HEK293 (cell line): ENCODE data around the gene CORO6.
A peak's percentile ranks its signal among the peaks of the same experiment; 100 is the strongest.

ENCODE experiments used
- CTCF ChIA-PET: fragments of 350-600 bp; formaldehyde crosslinking; extraction: SDS; loops from one replicate; lab custom pipeline; 2021; ENCODE audit warnings: antibody characterized with exemption; lab: Yijun Ruan, JAX
- POLR2A ChIA-PET: fragments of 300-600 bp; formaldehyde crosslinking; extraction: SDS; loops from one replicate; lab custom pipeline; 2020; ENCODE audit warnings: antibody characterized with exemption, inconsistent platforms; lab: Yijun Ruan, JAX
- H3K27ac ChIP-seq: fragments of 200-500 bp; sonication (Bioruptor generic); 2 replicates; pipeline ENCODE4 v1.5.1; 2014; ENCODE audit warnings: low read depth, low read length, control low read depth, inconsistent platforms; ENCODE audit errors: extremely low read depth
- H3K36me3 ChIP-seq, 2 experiments: fragments of 200-500 bp in 1 of 2; sonication (Bioruptor generic) in 1 of 2; 1 replicate in 1 of 2; 2 replicates in 1 of 2; pipeline ENCODE4 v1.5.1; 2014 to 2017; ENCODE audit warnings: inconsistent platforms in 2 of 2, low read length in 2 of 2; ENCODE audit not compliant: control insufficient read depth in 2 of 2, insufficient read depth in 1 of 2
- H3K4me1 ChIP-seq: fragments of 200-500 bp; sonication (Bioruptor generic); 2 replicates; pipeline ENCODE4 v1.5.1; 2014; ENCODE audit warnings: mild to moderate bottlenecking, low read length, inconsistent platforms; ENCODE audit not compliant: control insufficient read depth, insufficient read depth
- H3K4me3 ChIP-seq: 2 replicates; pipeline ENCODE4 v1.5.1; 2011; ENCODE audit warnings: low read depth, mild to moderate bottlenecking, control low read depth, low read length, moderate library complexity
- H3K9me3 ChIP-seq: fragments of 200-500 bp; sonication (Bioruptor generic); 2 replicates; pipeline ENCODE4 v1.5.1; 2014; ENCODE audit warnings: low read depth, low read length, inconsistent platforms; ENCODE audit not compliant: control insufficient read depth, insufficient read depth
- GLIS1 ChIP-seq: fragments of 450-650 bp; formaldehyde crosslinking; IDR thresholded peaks from 2 replicates; pipeline ENCODE4 v1.5.1; 2016; ENCODE audit warnings: missing biosample characterization, missing genetic modification characterization
- MEIS1 ChIP-seq: sonication (generic); formaldehyde crosslinking; IDR thresholded peaks from 2 replicates; pipeline ENCODE4 v1.8.1; 2022; ENCODE audit warnings: missing genetic modification reagents, mild to moderate bottlenecking, borderline replicate concordance
- SCRT2 ChIP-seq: fragments of 450-650 bp; formaldehyde crosslinking; IDR thresholded peaks from 2 replicates; pipeline ENCODE4 v1.5.1; 2016; ENCODE audit warnings: missing biosample characterization, missing genetic modification characterization
- ZNF112 ChIP-seq: fragments of 450-650 bp; formaldehyde crosslinking; IDR thresholded peaks from 2 replicates; pipeline ENCODE4 v1.5.0; 2017; ENCODE audit warnings: missing biosample characterization, missing genetic modification characterization
- ZNF324 ChIP-seq: fragments of 450-650 bp; formaldehyde crosslinking; IDR thresholded peaks from 2 replicates; pipeline ENCODE4 v1.5.1; 2016; ENCODE audit warnings: missing biosample characterization, missing genetic modification characterization
- ZNF335 ChIP-seq: fragments of 450-650 bp; formaldehyde crosslinking; conservative IDR thresholded peaks from 2 replicates; pipeline ENCODE4 v1.5.1; 2016; ENCODE audit warnings: missing biosample characterization, missing genetic modification characterization
- ZNF366 ChIP-seq: fragments of 450-650 bp; formaldehyde crosslinking; conservative IDR thresholded peaks from 2 replicates; pipeline ENCODE4 v1.5.1; 2016; ENCODE audit warnings: missing biosample characterization, missing genetic modification characterization
- ZNF629 ChIP-seq: fragments of 450-650 bp; formaldehyde crosslinking; IDR thresholded peaks from 2 replicates; pipeline ENCODE4 v1.5.1; 2017; ENCODE audit warnings: missing biosample characterization, missing genetic modification characterization
- ZNF76 ChIP-seq: fragments of 450-650 bp; formaldehyde crosslinking; IDR thresholded peaks from 2 replicates; pipeline ENCODE4; 2016; ENCODE audit warnings: low read depth, missing biosample characterization, missing genetic modification characterization, borderline replicate concordance
- TF ChIP-seq, protein P1 (sequence below): fragments of 450-650 bp; formaldehyde crosslinking; IDR thresholded peaks from 2 replicates; pipeline ENCODE4 v1.5.1; 2016; ENCODE audit warnings: missing biosample characterization, missing genetic modification characterization, low read depth
- TF ChIP-seq, protein P2 (sequence below): fragments of 450-650 bp; formaldehyde crosslinking; IDR thresholded peaks from 2 replicates; pipeline ENCODE4 v1.5.1; 2016; ENCODE audit warnings: missing biosample characterization, missing genetic modification characterization
- TF ChIP-seq, protein P3 (sequence below): fragments of 450-650 bp; formaldehyde crosslinking; IDR thresholded peaks from 2 replicates; pipeline ENCODE4; 2016; ENCODE audit warnings: missing biosample characterization, missing genetic modification characterization
- TF ChIP-seq, protein P4 (sequence below): fragments of 450-650 bp; formaldehyde crosslinking; IDR thresholded peaks from 2 replicates; pipeline ENCODE4 v1.5.1; 2016; ENCODE audit warnings: missing biosample characterization, missing genetic modification characterization
- TF ChIP-seq, protein P5 (sequence below): fragments of 450-650 bp; formaldehyde crosslinking; IDR thresholded peaks from 2 replicates; pipeline ENCODE4 v1.5.1; 2016; ENCODE audit warnings: missing biosample characterization, missing genetic modification characterization
- TF ChIP-seq, protein P6 (sequence below): fragments of 450-650 bp; formaldehyde crosslinking; IDR thresholded peaks from 2 replicates; pipeline ENCODE4 v1.5.1; 2016; ENCODE audit warnings: missing biosample characterization, missing genetic modification characterization
- TF ChIP-seq, protein P7 (sequence below): fragments of 450-650 bp; formaldehyde crosslinking; IDR thresholded peaks from 2 replicates; pipeline ENCODE4 v1.5.1; 2017; ENCODE audit warnings: missing biosample characterization, missing genetic modification characterization
- TF ChIP-seq, protein P8 (sequence below): fragments of 450-650 bp; formaldehyde crosslinking; IDR thresholded peaks from 2 replicates; pipeline ENCODE4 v1.5.1; 2016; ENCODE audit warnings: missing biosample characterization, missing genetic modification characterization

The CORO6 gene

DNA sequence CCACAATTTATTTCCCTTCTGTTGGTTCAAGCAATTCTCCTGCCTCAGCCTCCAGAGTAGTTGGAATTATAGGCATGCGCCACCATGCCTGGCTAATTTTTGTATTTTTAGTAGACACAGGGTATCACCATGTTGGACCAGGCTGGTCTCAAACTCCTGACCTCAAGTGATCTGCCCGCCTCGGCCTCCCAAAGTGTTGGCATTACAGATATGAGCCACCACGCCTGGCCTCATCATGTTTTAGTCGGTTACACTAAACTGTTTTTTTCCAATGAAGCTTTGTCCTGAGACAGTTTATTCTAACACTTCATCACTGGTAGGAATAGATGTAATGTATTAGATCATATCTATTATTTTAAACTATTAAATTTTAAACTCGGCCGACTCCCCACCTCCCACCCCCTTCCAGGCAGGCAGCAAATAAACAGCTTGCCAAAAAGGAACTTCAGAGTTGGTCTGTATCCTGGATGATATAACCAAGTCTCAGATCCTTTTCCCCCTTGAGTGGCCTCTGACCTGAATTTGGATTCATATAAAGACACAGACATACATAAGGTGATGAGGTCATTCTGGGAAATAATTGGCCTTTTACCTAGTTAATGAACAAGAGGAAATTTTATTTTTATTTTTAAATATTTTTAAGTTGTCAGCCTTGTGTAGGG, 18.4 kb upstream of the CORO6 start:
- peaks cover 35% of the 10 kb centered on the region for H3K4me1 ChIP-seq
- no peak overlapping the region for H3K27ac ChIP-seq
- CTCF ChIA-PET: interaction anchor here (0.6 to 8.0 kb wide), 10 partner anchors 36 to 463 kb away, joined by 3 to 161 read pairs (median 4); partner anchors contain the start of gene SSH2
- no peak overlapping the region for H3K4me3 ChIP-seq
- TF ChIP-seq, protein P1, sequence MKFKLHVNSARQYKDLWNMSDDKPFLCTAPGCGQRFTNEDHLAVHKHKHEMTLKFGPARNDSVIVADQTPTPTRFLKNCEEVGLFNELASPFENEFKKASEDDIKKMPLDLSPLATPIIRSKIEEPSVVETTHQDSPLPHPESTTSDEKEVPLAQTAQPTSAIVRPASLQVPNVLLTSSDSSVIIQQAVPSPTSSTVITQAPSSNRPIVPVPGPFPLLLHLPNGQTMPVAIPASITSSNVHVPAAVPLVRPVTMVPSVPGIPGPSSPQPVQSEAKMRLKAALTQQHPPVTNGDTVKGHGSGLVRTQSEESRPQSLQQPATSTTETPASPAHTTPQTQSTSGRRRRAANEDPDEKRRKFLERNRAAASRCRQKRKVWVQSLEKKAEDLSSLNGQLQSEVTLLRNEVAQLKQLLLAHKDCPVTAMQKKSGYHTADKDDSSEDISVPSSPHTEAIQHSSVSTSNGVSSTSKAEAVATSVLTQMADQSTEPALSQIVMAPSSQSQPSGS: peak; percentile 48; the same call in 1 of the 2 replicates
- TF ChIP-seq ZNF335 (tag by site-specific recombination) (peak; percentile 42), ZNF76 (tag by site-specific recombination) (no peak), SCRT2 (tag by site-specific recombination) (no peak)
- TF ChIP-seq, protein P2, sequence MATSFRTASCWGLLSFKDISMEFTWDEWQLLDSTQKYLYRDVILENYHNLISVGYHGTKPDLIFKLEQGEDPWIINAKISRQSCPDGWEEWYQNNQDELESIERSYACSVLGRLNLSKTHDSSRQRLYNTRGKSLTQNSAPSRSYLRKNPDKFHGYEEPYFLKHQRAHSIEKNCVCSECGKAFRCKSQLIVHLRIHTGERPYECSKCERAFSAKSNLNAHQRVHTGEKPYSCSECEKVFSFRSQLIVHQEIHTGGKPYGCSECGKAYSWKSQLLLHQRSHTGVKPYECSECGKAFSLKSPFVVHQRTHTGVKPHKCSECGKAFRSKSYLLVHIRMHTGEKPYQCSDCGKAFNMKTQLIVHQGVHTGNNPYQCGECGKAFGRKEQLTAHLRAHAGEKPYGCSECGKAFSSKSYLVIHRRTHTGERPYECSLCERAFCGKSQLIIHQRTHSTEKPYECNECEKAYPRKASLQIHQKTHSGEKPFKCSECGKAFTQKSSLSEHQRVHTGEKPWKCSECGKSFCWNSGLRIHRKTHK (tag by site-specific recombination): no peak
- H3K36me3 ChIP-seq: peaks cover 6% of the 10 kb centered on the region in 2 experiments; a peak in 2 of 3 replicates
- POLR2A ChIA-PET: no interaction called here
- H3K9me3 ChIP-seq: no peaks in the 10 kb centered on the region

DNA sequence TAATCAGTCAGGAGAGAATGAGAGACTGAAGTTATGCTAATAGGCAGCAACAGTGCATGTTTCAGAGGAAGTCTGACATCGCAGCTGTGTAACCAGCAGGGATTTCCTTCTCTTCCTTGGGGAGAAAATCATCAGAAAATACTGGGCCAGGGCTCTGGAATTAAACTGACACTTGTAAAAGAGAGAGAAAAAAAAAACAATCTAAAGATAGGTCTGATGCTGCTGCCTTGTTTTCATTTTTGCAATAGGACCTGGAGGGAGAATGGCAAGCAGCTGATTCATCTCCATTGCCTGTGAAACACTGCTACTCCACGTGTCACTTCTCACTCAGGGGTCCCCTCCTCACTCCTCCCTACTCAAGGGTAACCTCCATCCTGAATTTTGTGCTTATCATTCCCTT, 17.7 kb upstream of the CORO6 start:
- TF ChIP-seq, protein P3, sequence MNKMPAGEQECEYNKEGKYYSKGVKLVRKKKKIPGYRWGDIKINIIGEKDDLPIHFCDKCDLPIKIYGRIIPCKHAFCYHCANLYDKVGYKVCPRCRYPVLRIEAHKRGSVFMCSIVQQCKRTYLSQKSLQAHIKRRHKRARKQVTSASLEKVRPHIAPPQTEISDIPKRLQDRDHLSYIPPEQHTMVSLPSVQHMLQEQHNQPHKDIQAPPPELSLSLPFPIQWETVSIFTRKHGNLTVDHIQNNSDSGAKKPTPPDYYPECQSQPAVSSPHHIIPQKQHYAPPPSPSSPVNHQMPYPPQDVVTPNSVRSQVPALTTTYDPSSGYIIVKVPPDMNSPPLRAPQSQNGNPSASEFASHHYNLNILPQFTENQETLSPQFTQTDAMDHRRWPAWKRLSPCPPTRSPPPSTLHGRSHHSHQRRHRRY (tag by site-specific recombination): no peak
- 0 out of 2 replicates have a peak, but pooled peaks have one; percentile 14 for TF ChIP-seq GLIS1 (tag by site-specific recombination)
- ChIA-PET CTCF (interaction anchor here (1.0 to 8.0 kb wide), 17 partner anchors 13 to 464 kb away, joined by 3 to 161 read pairs (median 7); partner anchors contain the start of genes ANKRD13B and SSH2), POLR2A (interaction anchor here (1.4 to 2.2 kb wide), 2 partner anchors 23 to 290 kb away, joined by 3 to 19 read pairs; partner anchors contain the start of gene SSH2)
- H3K27ac ChIP-seq: no peak overlapping the region
- peaks cover 6 to 10% of the 10 kb centered on the region in 2 experiments; a peak in 2 of 3 replicates for H3K36me3 ChIP-seq
- no peaks in the 10 kb centered on the region for H3K9me3 ChIP-seq
- peaks cover 35% of the 10 kb centered on the region for H3K4me1 ChIP-seq
- no peak overlapping the region for H3K4me3 ChIP-seq

DNA sequence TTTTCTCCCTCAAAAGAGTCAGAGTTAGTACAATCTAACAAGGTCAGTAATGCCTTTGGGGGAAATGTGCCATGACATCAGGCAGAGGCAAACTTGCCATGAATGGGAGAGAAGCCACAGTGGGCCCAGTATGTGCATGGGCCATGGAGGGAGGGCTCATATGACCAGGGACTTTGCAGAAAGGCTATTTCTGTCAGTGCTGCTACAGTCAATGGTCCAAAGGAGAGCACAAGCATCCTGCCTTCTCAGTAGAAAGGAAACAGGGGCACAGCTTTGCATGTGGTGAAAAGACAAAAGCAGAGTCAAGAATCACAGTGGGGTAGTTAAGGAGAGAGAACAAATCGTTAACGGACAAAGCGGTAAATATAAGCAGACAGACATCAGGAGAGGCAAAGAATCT, 11.2 kb upstream of the CORO6 start:
- no peak overlapping the region for H3K27ac ChIP-seq
- no peaks in the 10 kb centered on the region for H3K9me3 ChIP-seq
- peaks cover 12 to 45% of the 10 kb centered on the region in 2 experiments for H3K36me3 ChIP-seq
- CTCF ChIA-PET: interaction anchor here (0.6 to 1.4 kb wide), 3 partner anchors 42 to 459 kb away, joined by 3 to 4 read pairs (median 3); no protein-coding TSS in a partner anchor
- no peaks in the 10 kb centered on the region for H3K4me1 ChIP-seq
- H3K4me3 ChIP-seq: no peak overlapping the region
- POLR2A ChIA-PET: no interaction called here
- TF ChIP-seq, protein P4, sequence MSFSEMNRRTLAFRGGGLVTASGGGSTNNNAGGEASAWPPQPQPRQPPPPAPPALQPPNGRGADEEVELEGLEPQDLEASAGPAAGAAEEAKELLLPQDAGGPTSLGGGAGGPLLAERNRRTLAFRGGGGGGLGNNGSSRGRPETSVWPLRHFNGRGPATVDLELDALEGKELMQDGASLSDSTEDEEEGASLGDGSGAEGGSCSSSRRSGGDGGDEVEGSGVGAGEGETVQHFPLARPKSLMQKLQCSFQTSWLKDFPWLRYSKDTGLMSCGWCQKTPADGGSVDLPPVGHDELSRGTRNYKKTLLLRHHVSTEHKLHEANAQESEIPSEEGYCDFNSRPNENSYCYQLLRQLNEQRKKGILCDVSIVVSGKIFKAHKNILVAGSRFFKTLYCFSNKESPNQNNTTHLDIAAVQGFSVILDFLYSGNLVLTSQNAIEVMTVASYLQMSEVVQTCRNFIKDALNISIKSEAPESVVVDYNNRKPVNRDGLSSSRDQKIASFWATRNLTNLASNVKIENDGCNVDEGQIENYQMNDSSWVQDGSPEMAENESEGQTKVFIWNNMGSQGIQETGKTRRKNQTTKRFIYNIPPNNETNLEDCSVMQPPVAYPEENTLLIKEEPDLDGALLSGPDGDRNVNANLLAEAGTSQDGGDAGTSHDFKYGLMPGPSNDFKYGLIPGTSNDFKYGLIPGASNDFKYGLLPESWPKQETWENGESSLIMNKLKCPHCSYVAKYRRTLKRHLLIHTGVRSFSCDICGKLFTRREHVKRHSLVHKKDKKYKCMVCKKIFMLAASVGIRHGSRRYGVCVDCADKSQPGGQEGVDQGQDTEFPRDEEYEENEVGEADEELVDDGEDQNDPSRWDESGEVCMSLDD: no peak
- no peak for TF ChIP-seq ZNF324 (tag by site-specific recombination)
- TF ChIP-seq, protein P5, sequence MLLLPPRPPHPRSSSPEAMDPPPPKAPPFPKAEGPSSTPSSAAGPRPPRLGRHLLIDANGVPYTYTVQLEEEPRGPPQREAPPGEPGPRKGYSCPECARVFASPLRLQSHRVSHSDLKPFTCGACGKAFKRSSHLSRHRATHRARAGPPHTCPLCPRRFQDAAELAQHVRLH (tag by site-specific recombination): no peak
- no peak for TF ChIP-seq MEIS1 (CRISPR knock-in tag)
- TF ChIP-seq, protein P6, sequence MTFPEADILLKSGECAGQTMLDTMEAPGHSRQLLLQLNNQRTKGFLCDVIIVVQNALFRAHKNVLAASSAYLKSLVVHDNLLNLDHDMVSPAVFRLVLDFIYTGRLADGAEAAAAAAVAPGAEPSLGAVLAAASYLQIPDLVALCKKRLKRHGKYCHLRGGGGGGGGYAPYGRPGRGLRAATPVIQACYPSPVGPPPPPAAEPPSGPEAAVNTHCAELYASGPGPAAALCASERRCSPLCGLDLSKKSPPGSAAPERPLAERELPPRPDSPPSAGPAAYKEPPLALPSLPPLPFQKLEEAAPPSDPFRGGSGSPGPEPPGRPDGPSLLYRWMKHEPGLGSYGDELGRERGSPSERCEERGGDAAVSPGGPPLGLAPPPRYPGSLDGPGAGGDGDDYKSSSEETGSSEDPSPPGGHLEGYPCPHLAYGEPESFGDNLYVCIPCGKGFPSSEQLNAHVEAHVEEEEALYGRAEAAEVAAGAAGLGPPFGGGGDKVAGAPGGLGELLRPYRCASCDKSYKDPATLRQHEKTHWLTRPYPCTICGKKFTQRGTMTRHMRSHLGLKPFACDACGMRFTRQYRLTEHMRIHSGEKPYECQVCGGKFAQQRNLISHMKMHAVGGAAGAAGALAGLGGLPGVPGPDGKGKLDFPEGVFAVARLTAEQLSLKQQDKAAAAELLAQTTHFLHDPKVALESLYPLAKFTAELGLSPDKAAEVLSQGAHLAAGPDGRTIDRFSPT (tag by site-specific recombination): no peak
- TF ChIP-seq, protein P7, sequence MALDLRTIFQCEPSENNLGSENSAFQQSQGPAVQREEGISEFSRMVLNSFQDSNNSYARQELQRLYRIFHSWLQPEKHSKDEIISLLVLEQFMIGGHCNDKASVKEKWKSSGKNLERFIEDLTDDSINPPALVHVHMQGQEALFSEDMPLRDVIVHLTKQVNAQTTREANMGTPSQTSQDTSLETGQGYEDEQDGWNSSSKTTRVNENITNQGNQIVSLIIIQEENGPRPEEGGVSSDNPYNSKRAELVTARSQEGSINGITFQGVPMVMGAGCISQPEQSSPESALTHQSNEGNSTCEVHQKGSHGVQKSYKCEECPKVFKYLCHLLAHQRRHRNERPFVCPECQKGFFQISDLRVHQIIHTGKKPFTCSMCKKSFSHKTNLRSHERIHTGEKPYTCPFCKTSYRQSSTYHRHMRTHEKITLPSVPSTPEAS: no peak
- TF ChIP-seq, protein P8, sequence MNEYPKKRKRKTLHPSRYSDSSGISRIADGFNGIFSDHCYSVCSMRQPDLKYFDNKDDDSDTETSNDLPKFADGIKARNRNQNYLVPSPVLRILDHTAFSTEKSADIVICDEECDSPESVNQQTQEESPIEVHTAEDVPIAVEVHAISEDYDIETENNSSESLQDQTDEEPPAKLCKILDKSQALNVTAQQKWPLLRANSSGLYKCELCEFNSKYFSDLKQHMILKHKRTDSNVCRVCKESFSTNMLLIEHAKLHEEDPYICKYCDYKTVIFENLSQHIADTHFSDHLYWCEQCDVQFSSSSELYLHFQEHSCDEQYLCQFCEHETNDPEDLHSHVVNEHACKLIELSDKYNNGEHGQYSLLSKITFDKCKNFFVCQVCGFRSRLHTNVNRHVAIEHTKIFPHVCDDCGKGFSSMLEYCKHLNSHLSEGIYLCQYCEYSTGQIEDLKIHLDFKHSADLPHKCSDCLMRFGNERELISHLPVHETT (tag by site-specific recombination): no peak
- no peak for TF ChIP-seq ZNF112
- TF ChIP-seq ZNF366 (tag by site-specific recombination): no peak
- TF ChIP-seq ZNF629 (tag by site-specific recombination): no peak
